ENCODE measurements around the gene SOX10.

SOX10 gene

DNA sequence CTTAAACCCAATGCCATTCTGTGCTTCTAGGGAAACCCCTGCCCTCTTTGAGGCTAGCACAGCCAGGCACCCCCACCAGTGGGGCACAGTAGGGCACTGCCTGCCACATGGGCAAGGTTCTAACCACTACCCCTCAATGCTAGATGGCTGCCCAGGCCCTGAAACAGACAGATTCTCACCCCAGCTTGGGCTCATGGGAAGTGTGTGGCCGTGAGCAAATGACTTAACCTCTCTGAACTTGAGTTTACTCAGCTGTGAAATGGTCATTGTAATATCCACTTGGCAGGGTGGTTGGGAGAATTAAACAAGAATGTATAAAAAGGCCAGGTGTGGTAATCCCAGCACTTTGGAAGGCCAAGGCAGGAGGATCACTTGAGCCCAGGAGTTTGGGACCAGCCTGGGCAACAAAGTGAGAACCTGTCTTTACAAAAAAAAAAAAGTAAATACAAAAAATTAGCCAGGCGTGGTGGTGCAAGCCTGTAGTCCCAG, 53.4 kb downstream of the SOX10 start:
- no peak for DNase-seq (ENCODE audit: low read depth)
- TF ChIP-seq, protein P1, sequence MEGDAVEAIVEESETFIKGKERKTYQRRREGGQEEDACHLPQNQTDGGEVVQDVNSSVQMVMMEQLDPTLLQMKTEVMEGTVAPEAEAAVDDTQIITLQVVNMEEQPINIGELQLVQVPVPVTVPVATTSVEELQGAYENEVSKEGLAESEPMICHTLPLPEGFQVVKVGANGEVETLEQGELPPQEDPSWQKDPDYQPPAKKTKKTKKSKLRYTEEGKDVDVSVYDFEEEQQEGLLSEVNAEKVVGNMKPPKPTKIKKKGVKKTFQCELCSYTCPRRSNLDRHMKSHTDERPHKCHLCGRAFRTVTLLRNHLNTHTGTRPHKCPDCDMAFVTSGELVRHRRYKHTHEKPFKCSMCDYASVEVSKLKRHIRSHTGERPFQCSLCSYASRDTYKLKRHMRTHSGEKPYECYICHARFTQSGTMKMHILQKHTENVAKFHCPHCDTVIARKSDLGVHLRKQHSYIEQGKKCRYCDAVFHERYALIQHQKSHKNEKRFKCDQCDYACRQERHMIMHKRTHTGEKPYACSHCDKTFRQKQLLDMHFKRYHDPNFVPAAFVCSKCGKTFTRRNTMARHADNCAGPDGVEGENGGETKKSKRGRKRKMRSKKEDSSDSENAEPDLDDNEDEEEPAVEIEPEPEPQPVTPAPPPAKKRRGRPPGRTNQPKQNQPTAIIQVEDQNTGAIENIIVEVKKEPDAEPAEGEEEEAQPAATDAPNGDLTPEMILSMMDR (IDR thresholded peaks at IDR 0.05; ENCODE audit: low read depth, low read length, missing control alignments) = no peak
- H3K4me3 ChIP-seq (ENCODE audit: low read depth, low read length) = no peak overlapping the region
- in situ Hi-C loops (cut with HindIII; ENCODE audit: low sequenced_read_pairs) = no loop called here

DNA sequence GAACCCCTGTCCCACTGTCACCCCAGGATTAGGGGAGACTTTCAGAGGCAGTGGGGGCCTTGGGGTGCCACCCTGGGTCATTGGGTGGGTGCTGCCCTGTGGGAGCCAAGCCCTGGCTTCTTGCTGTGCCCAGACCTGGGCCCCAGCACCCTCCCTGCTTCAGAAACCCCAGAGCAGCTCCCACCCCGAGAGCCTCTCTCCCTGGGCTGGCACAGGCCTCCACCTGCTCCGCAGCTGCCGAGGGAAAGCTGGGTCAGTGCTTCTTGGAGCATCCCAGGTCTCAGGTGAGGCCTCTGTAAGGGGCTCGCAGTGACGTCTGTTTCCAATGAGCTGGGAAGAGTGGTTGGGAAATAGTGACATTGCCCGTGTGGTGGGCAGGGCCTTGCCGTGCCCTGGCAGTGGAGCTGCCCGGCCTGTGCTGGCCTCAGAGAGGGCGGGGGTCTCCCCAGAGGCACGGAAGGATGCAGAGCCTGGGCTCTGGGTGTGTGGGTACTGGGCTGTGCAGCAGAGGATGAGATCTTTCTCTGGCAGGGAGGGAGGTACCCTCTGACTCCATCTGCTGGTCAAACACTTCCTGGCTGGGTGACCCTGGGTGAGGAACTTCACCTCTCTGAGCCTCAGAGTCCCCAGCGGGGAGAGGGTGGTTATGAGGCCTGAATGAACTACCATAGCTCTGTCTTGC, 53.9 kb downstream of the SOX10 start:
- DNase-seq (ENCODE audit: low read depth) = no peak
- no peak overlapping the region for H3K4me3 ChIP-seq (ENCODE audit: low read depth, low read length)
- in situ Hi-C loops (cut with HindIII; ENCODE audit: low sequenced_read_pairs) = no loop called here
- TF ChIP-seq, protein P1 (IDR thresholded peaks at IDR 0.05; ENCODE audit: low read depth, low read length, missing control alignments) = peak; percentile 71

DNA sequence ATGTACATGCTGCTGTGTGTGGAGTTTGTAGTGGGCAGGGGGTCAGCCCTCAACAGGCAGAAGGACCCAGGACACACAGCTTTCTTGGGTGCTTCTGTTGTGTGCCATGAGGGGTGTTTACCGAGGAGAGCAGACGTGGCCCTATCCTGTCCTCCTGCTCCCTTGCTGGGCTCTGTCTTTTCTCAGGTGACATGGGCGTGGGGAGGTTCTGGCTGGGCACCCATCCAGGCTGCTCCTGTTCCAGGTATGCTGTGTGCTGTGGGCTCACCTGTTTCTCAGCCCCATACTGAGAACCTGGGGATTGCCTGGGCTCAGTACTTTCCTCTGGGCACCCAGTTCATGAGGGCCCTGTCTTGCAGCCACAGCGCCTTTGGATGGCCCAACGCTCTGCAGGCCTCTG, 55.0 kb downstream of the SOX10 start:
- in situ Hi-C loops (cut with HindIII; ENCODE audit: low sequenced_read_pairs) = no loop called here

DNA sequence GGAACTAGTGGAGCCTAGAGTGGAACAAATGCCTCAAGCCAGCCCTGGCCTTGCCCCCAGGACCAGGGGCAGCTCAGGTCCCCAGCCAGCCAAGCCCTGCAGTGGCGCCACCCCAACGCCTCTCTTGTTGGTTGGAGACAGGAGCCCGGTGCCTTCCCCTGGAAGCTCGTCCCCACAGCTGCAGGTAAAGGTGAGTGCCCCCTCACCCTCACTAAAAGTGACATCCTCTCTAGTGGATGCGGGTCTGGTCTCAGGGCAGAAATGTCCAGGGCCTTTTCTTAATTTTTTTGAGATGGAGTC, 56.8 kb downstream of the SOX10 start:
- TF ChIP-seq, protein P1 (IDR thresholded peaks at IDR 0.05; ENCODE audit: low read depth, low read length, missing control alignments) = no peak
- DNase-seq (ENCODE audit: low read depth) = no peak
- in situ Hi-C loops (cut with HindIII; ENCODE audit: low sequenced_read_pairs) = no loop called here
- H3K4me3 ChIP-seq (ENCODE audit: low read depth, low read length) = no peak overlapping the region

More for the DNA sequence above, 55.0 kb downstream of the SOX10 start:
- H3K4me3 ChIP-seq (ENCODE audit: low read depth, low read length) = no peak overlapping the region
- TF ChIP-seq, protein P1 (IDR thresholded peaks at IDR 0.05; ENCODE audit: low read depth, low read length, missing control alignments) = no peak
- no peak for DNase-seq (ENCODE audit: low read depth)

DNA sequence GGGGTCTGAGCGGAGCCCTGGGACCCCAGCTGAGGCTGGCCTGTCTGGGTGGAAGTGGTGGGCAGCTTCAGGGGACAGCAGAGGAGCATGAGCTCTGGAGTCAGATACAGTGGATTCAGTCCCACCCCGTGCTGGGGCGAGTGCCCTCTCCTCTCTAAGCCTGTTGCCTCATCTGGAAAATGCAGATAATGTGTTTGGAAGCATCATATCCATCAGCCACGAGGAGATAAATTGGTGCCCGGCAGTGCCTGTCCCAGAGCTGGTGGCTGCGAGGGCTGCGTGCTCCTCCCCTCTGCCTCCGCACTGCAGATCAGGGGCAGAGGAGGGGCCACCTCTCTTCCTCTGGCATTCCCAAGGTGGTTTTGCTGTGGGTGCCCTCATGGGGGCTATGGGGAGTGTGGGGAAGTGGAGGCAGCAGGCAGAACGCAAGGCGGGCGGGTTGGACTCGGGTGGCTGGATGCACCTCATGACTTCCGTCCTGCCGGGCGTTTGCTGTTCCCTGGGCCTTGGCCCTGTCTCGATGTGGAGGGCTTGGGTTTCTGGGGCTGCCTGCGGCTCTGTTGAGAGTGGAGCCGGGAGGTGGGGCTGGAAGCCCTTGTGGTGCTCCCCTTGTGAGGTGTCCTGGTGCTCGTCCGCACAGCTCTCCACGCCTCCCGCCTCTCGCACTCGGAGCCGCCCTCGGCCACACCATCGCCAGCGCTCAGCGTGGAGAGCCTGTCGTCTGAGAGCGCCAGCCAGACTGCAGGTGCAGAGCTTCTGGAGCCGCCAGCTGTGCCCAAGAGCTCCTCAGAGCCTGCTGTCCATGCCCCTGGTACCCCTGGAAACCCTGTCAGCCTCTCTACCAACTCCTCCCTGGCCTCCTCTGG, 57.4 kb downstream of the SOX10 start:
- H3K4me3 ChIP-seq (ENCODE audit: low read depth, low read length) = no peak overlapping the region
- TF ChIP-seq, protein P1 (IDR thresholded peaks at IDR 0.05; ENCODE audit: low read depth, low read length, missing control alignments) = no peak
- in situ Hi-C loops (cut with HindIII; ENCODE audit: low sequenced_read_pairs) = no loop called here
- DNase-seq (ENCODE audit: low read depth) = no peak

DNA sequence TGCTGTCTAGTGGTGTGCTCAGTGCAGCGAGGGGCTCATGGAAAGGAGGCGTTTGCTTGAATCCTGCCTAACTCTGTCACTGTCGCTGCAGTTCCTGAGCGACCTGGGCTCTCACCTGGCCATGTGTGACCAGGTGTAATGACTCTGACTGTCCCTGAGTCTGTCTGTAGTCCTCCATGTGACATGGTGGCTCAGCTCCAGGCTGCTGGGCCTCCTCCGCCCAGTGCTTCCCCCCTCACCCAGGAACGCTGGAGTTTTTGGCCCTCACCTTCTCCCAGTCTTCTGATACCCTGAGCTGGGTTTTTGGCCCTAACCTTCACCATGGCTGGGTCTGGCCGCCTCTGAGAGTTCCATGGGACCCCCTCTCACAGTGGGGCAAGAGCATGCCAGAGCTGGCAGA, 58.0 kb downstream of the SOX10 start:
- TF ChIP-seq, protein P1 (IDR thresholded peaks at IDR 0.05; ENCODE audit: low read depth, low read length, missing control alignments) = no peak
- in situ Hi-C loops (cut with HindIII; ENCODE audit: low sequenced_read_pairs) = no loop called here
- DNase-seq (ENCODE audit: low read depth) = no peak
- H3K4me3 ChIP-seq (ENCODE audit: low read depth, low read length) = no peak overlapping the region
